IMR-90 (cell line): Measurements from ENCODE around the gene MINAR1.

Experiments
- BHLHE40 ChIP-seq: fragments of 150-350 bp; IDR thresholded peaks from 2 replicates; pipeline ENCODE4 v1.6.1; 2016; ENCODE audit warnings: mild to moderate bottlenecking, low read depth, low read length
- MAFK ChIP-seq: IDR thresholded peaks from 2 replicates; pipeline ENCODE4 v1.6.1; 2012; ENCODE audit warnings: low read depth, low read length, improper control_type of control experiment

DNA sequence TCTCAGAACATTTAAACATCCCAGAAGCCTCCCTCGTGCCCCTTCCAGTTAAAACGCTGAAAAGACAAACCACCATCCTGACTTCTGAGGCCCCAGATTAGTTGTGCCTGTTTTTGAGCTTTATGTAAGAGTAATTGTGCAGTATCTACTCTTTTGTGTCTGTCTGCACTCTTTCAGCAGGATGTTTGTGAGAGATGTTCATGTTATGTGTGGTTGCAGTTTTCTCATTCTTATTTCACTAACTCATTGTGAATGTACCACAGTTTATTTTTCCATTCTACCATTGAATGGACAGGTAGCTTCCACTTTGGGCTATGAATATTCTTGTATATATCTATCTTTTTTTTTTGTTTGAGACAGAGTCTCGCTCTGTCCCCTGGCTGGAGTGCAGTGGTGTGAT, 40.3 kb downstream of the MINAR1 start:
- TF ChIP-seq MAFK = no peak
- no peak for TF ChIP-seq BHLHE40
